ENCODE results near the gene FAM78A. TPM values are rescaled to one million over a fixed set of nuclear protein-coding genes. Genes with fewer than 3 reads are reported as not detected.

The FAM78A gene
- total RNA-seq, 6 experiments from 2014 or later, result 0.11 to 0.83 (median 0.34) TPM

DNA sequence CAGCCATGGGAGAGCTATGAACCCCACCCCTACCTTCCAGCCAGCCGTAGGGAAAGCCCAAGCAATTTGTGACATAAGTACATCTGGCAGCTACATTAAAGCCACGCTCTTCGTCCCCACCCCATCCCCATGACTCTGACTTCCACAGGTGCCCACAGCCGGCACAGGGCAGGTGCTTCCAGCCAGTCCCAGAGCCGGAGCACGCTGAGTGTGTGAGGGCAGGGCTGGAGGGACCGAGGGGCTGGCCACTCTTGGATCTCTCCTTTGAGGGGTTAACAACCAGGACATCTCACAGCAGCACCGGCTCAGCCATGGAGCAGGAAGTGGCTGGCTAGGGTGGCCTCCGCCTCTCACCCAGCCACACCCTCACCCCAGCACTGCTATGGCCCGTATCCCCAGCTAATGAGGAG is 2.4 kb upstream of the FAM78A start:
- Mint-ChIP-seq H3K9me3 (no peaks in the 10 kb centered on the region), H3K27me3 (ENCODE audit: insufficient read depth) (peaks cover 36% of the 10 kb centered on the region), H3K4me1 (ENCODE audit: low read depth) (no peaks in the 10 kb centered on the region), H3K27ac (no peak overlapping the region), H3K4me3 (no peak overlapping the region), H3K36me3 (ENCODE audit: low read depth) (0 out of 2 replicates have a peak, but pooled peaks cover 4% of the 10 kb centered on the region)
- DNase-seq, result no peak
- TF ChIP-seq, protein P1, sequence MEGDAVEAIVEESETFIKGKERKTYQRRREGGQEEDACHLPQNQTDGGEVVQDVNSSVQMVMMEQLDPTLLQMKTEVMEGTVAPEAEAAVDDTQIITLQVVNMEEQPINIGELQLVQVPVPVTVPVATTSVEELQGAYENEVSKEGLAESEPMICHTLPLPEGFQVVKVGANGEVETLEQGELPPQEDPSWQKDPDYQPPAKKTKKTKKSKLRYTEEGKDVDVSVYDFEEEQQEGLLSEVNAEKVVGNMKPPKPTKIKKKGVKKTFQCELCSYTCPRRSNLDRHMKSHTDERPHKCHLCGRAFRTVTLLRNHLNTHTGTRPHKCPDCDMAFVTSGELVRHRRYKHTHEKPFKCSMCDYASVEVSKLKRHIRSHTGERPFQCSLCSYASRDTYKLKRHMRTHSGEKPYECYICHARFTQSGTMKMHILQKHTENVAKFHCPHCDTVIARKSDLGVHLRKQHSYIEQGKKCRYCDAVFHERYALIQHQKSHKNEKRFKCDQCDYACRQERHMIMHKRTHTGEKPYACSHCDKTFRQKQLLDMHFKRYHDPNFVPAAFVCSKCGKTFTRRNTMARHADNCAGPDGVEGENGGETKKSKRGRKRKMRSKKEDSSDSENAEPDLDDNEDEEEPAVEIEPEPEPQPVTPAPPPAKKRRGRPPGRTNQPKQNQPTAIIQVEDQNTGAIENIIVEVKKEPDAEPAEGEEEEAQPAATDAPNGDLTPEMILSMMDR (IDR thresholded peaks at IDR 0.05), result no peak

DNA sequence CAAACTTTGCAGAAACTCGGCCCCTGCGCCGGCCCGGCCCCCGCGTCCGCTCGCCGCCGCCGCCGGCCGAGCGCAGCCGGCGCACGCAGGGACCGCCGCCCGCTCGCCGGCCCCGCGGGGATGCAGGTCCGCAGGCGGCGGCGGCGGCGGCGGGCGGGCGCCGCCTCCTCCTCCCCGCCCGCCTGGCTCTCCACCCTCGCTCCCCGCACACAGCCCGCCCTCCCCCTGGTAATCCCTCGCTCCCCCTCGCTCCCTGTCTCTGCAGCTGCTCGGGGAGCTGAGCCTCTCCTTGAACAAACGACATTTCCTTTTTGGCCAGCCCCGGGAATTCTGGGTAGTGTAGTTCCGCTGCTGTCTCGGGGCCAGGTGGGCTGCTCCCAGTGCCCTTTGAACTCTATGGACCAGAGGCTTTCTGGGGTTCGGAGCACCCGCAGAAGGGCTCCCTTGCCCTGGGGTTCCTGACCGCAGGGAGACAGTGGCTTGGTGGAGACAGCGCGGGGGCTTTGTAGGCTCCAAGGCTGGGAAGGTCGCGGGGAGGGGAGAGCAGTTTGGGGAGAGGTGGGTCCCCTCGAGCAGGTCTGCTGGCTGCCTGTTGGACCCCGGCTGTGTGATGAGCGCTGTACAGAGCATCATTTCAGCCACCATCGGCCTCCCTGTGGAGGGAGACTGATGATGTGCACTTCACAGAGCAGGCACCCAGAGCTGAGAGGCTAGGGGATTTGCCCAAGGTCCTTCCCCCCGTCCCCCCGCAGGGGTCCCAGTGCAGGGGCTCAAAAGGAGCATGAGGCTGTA is 1.8 kb upstream of the FAM78A start:
- peak; percentile 57 for DNase-seq

DNA sequence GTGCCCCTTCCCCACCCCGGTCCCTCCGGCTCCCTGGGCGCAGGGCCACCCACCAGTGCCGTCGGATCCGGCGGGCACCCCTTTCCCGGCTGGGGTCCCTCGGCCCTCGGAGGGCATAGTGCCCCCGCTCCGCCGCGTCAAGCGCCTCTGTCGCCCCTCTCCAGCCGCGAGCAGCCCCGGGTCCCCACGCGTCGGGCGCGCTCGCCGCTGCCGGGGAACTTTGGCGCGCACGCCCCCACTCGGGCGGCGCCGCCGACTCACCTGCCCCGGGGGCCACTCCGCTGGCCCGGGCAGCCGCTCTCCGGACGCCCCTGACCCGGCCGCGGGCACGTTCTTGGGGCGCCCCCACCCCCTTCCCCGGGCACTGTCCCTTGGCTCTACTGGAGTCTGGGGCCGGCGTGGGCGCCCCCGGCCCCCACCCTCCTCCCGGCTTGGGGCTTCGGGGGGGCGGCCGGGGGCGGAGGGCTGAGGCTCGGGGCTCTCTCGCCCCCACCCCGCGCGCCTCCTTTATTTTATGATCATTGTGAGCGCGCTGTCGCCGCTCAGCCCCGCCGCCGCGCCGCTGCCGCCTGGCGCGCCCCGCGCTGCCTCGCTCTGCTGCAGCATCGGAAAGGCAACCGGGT is 1.1 kb upstream of the FAM78A start:
- peaks cover 30% of the 10 kb centered on the region for H3K27me3 Mint-ChIP-seq (ENCODE audit: insufficient read depth)
- H3K4me1 Mint-ChIP-seq (ENCODE audit: low read depth), result no peaks in the 10 kb centered on the region
- 0 out of 2 replicates have a peak, but pooled peaks cover 4% of the 10 kb centered on the region for H3K36me3 Mint-ChIP-seq (ENCODE audit: low read depth)
- H3K9me3 Mint-ChIP-seq, result no peaks in the 10 kb centered on the region
- no peak overlapping the region for H3K27ac Mint-ChIP-seq
- no peak for DNase-seq
- no peak overlapping the region for H3K4me3 Mint-ChIP-seq
- TF ChIP-seq, protein P1 (IDR thresholded peaks at IDR 0.05), result peak; percentile 8; the same call in 1 of the 2 replicates

More for the DNA sequence above, 1.8 kb upstream of the FAM78A start:
- Mint-ChIP-seq H3K36me3 (ENCODE audit: low read depth) (0 out of 2 replicates have a peak, but pooled peaks cover 4% of the 10 kb centered on the region), H3K27ac (no peak overlapping the region), H3K4me3 (peak overlapping the region; percentile 73), H3K9me3 (no peaks in the 10 kb centered on the region), H3K4me1 (ENCODE audit: low read depth) (no peaks in the 10 kb centered on the region), H3K27me3 (ENCODE audit: insufficient read depth) (peaks cover 30% of the 10 kb centered on the region)
- TF ChIP-seq, protein P1 (IDR thresholded peaks at IDR 0.05), result no peak

DNA sequence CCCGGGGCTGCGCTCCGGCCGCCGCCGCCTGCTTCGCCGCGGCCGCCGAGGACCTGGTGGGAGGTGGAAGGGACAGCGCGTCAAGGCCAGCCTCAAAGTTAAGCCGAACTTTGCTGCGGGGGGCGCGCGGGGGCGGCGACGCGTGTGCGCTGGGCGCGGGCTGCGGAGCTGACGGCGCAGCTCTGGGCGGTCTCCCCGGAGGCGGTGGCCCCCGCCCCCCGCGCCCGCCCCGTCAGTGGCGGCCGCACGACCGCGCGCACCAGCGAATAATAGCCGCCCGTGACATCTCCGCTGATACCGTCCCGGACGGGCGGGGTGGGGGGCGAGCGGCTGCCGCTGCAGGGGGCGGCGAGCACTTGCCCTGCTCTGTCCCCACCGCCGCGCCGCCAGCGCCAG is 579 bp upstream of the FAM78A start:
- TF ChIP-seq, protein P1 (IDR thresholded peaks at IDR 0.05), result no peak
- 0 out of 2 replicates have a peak, but pooled peaks cover 4% of the 10 kb centered on the region for H3K36me3 Mint-ChIP-seq (ENCODE audit: low read depth)
- H3K4me1 Mint-ChIP-seq (ENCODE audit: low read depth), result no peaks in the 10 kb centered on the region
- no peak for DNase-seq
- no peak overlapping the region for H3K27ac Mint-ChIP-seq
- H3K4me3 Mint-ChIP-seq, result no peak overlapping the region
- no peaks in the 10 kb centered on the region for H3K9me3 Mint-ChIP-seq
- peaks cover 26% of the 10 kb centered on the region for H3K27me3 Mint-ChIP-seq (ENCODE audit: insufficient read depth)

DNA sequence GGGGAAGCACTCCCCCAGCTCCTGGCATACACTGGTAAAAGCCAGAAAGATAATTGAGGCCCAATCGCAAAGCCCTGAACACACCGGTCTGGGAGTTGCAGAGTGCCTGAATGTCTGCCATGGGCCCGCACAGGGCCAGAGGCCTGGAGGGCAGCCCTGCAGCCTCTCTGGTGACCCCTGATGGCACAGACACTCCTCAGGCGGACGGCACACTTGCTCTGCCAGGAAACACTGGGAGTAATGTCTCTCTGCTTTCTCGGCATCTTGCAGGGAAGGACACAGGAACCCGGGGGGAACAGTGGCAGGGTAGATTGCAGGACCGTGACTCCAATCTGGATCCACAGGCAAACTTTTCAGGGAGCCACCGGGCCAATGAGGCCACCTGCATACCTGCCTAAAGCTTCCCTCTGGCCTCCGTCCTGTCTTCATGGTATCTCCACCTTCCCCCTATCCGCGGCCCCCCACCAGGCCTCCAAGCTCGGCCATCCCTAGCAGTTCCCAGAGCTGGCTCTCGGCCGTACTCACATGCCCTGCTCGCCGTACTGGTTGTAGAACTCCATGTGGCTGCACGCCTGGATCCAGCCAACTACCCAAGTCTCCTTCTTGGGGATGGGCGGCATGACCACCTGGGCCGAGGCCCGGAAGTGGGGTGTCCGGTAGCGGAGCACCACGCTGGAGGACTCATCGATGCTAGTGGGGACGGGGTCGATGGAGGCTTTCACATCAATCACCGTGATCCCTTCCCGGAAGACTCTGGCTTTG is 797 bp downstream of the FAM78A start:
- H3K27me3 Mint-ChIP-seq (ENCODE audit: insufficient read depth), result peaks cover 18% of the 10 kb centered on the region; the same call in 1 of the 2 replicates
- H3K4me3 Mint-ChIP-seq, result no peak overlapping the region
- no peak for DNase-seq
- H3K27ac Mint-ChIP-seq, result no peak overlapping the region
- H3K4me1 Mint-ChIP-seq (ENCODE audit: low read depth), result no peaks in the 10 kb centered on the region
- no peaks in the 10 kb centered on the region for H3K9me3 Mint-ChIP-seq
- 0 out of 2 replicates have a peak, but pooled peaks cover 4% of the 10 kb centered on the region for H3K36me3 Mint-ChIP-seq (ENCODE audit: low read depth)
- TF ChIP-seq, protein P1 (IDR thresholded peaks at IDR 0.05), result no peak
